Left lung (tissue), 10 donors: Measurements from ENCODE around the gene KSR2. TPM values are rescaled to one million over a fixed set of nuclear protein-coding genes. Genes with fewer than 3 reads are reported as not detected.

Experiments used
- ATAC-seq: fragments of 200-7000 bp; cut with Tn5 transposase; one replicate; pipeline ENCODE4 v1.9.1; 2020; ENCODE audit warnings: moderate library complexity
- DNase-seq, 4 donors: peaks; one replicate each; pipeline ENCODE4 v3.0.0-alpha.2; 2013 to 2020
- H3K27ac ChIP-seq, 2 donors: fragments of 200-600 bp; sonication (generic) in 1 of 2; one replicate each; pipeline versions ENCODE4 v1.5.0 to v1.8.0; 2020 to 2021
- H3K27me3 ChIP-seq, 2 donors: fragments of 200-600 bp; sonication (generic) in 1 of 2; one replicate each; pipeline versions ENCODE4 v1.5.0 to v1.8.0; 2020 to 2021
- H3K36me3 ChIP-seq, 2 donors: fragments of 200-600 bp; sonication (generic) in 1 of 2; one replicate each; pipeline versions ENCODE4 v1.5.0 to v1.8.0; 2020 to 2021
- H3K4me1 ChIP-seq, 2 donors: fragments of 200-600 bp; one replicate each; pipeline ENCODE4 v1.8.0; 2021
- H3K4me3 ChIP-seq, 2 donors: fragments of 200-600 bp; sonication (generic) in 1 of 2; one replicate each; pipeline versions ENCODE4 v1.5.0 to v1.8.0; 2020 to 2021; ENCODE audit warnings: mild to moderate bottlenecking in 1 of 2
- H3K9me3 ChIP-seq, 2 donors: fragments of 200-600 bp; sonication (generic) in 1 of 2; one replicate each; pipeline versions ENCODE4 v1.5.0 to v1.8.0; 2020 to 2021
- intact Hi-C, 2 donors: fragments of 100-400 bp; cut with DNase I; formaldehyde crosslinking; loops; one replicate each; pipeline versions ENCODE4 v1.11.2 to v1.14.2; 2022
- polyA plus RNA-seq, 6 donors: library from polyadenylated mRNA; unstranded; fragments of 120-200 nt; gene quantifications; one replicate each; pipeline ENCODE4 v1.2.1, GENCODE V29; 2013; ENCODE audit not compliant: insufficient read length in 6 of 6
- total RNA-seq, 2 donors: library from RNA; stranded (reverse); fragmentation: NEBNext Ultra II Directional; extraction: Animal tissue kit (Norgen Biotek cat#: 25700); gene quantifications; one replicate each; pipeline ENCODE4 v1.2.1, GENCODE V29; 2021
- TF ChIP-seq, protein P1 (sequence below), 2 donors: fragments of 200-600 bp; sonication (generic) in 1 of 2; IDR thresholded peaks; one replicate each; pipeline versions ENCODE4 v1.5.0 to v1.8.0; 2021; ENCODE audit warnings: antibody characterized with exemption in 2 of 2
- donor health status: DM: no; HTN: yes; CAD: no.
- donor health status: DM: no; HTN: no; CAD: no.

The KSR2 gene
- total and polyA plus RNA-seq, 8 donors, result 0.28 to 1.4 (median 0.41) TPM

- no peaks in the 10 kb centered on the region for H3K9me3 ChIP-seq
- ATAC-seq (no peak), DNase-seq (no peak)
- H3K27ac ChIP-seq, result no peak overlapping the region
- no peaks in the 10 kb centered on the region for H3K4me1 ChIP-seq
- TF ChIP-seq, protein P1, sequence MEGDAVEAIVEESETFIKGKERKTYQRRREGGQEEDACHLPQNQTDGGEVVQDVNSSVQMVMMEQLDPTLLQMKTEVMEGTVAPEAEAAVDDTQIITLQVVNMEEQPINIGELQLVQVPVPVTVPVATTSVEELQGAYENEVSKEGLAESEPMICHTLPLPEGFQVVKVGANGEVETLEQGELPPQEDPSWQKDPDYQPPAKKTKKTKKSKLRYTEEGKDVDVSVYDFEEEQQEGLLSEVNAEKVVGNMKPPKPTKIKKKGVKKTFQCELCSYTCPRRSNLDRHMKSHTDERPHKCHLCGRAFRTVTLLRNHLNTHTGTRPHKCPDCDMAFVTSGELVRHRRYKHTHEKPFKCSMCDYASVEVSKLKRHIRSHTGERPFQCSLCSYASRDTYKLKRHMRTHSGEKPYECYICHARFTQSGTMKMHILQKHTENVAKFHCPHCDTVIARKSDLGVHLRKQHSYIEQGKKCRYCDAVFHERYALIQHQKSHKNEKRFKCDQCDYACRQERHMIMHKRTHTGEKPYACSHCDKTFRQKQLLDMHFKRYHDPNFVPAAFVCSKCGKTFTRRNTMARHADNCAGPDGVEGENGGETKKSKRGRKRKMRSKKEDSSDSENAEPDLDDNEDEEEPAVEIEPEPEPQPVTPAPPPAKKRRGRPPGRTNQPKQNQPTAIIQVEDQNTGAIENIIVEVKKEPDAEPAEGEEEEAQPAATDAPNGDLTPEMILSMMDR (IDR thresholded peaks at IDR 0.05), result no peak
- H3K27me3 ChIP-seq, result no peaks in the 10 kb centered on the region
- intact Hi-C loops, result no loop called here
- H3K36me3 ChIP-seq, result no peaks in the 10 kb centered on the region
- no peak overlapping the region for H3K4me3 ChIP-seq
Measured at GRCh38 chr12:117707861-117708260, 260.9 kb downstream of the KSR2 start.

DNA sequence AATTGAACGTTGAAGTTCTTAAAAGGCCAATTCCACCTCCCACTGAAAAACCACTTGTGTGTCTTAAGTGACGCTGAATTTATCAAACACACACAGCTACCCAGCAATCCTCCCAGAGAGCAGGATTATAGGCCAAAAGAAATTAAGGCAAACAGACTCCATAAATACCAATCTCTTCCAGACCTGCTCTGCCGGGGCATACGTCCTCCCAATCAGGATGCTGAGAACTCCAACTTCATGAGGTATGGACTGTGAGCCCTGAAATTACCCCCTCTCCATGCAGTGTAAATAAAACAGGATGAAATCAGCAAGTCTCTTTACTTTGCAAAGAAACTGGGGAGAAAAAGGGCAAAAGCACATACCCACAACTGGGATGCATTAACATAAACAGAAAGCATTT, 265.2 kb downstream of the KSR2 start:
- TF ChIP-seq, protein P1 (IDR thresholded peaks at IDR 0.05), result no peak
- no peaks in the 10 kb centered on the region for H3K27me3 ChIP-seq
- no peak overlapping the region for H3K27ac ChIP-seq
- ATAC-seq, result no peak
- no peaks in the 10 kb centered on the region for H3K9me3 ChIP-seq
- DNase-seq, result no peak
- H3K4me3 ChIP-seq, result no peak overlapping the region
- intact Hi-C loops, result no loop called here
- H3K36me3 ChIP-seq, result no peaks in the 10 kb centered on the region
- no peaks in the 10 kb centered on the region for H3K4me1 ChIP-seq

DNA sequence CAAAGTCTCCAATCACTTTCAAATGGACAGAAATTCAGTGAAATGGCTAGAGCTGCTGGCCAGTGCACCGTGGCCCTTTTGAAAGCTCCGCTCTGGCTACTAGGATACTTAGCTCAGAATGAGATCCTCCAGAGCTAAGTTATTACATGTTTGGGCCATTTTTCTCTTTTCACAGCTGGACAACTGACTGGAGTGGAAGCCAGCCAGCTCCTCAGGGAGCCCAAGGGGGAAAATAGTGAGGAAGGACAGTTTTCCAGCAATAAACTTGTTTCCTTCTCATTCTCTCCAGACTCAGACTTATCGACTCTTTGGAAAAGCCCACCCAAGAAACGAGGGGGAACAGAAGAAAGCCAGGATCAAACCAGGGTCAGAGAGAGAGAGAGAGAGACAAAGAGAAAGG, 266.0 kb downstream of the KSR2 start:
- ATAC-seq (no peak), DNase-seq (no peak)
- no peak overlapping the region for H3K4me3 ChIP-seq
- H3K9me3 ChIP-seq, result no peaks in the 10 kb centered on the region
- H3K27ac ChIP-seq, result no peak overlapping the region
- intact Hi-C loops, result no loop called here
- H3K36me3 ChIP-seq, result no peaks in the 10 kb centered on the region
- no peaks in the 10 kb centered on the region for H3K27me3 ChIP-seq
- TF ChIP-seq, protein P1 (IDR thresholded peaks at IDR 0.05), result no peak
- no peaks in the 10 kb centered on the region for H3K4me1 ChIP-seq

DNA sequence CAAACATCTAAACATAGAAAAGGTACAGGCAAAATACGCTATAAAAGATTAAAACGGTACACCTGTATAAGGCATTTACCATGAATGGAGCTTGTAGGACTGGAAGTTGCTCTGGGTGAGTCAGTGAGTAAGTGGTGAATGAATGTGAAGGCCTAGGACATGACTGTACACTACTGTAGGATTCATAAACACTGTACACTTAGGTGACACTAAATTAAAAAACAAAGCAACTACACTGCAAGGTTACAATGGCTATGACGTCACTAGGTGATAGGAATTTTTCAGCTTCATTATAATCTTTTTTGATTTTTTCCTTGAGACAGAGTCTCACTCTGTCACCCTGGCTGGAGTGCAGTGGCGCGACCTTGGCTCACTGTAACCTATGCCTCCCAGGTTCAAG, 269.2 kb downstream of the KSR2 start:
- TF ChIP-seq, protein P1 (IDR thresholded peaks at IDR 0.05), result no peak
- no peak for ATAC-seq
- intact Hi-C loops, result no loop called here

DNA sequence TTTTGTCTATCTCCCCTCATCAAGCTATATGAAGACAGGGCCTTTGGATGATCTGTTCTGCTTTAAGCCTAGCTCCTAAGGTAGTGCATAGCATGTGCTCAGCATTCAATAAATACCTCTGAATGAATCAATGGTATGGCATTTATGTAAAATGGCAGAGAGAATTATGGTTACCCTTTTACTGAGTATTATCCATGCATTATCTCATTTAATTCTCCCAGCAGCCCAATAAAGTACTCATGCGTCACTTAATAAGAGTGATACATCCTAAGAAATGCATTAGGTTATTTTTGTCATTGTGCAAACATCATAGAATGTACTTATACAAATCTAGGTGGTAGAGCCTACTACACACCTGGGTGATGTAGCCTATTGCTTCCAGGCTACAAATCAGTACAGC, 269.7 kb downstream of the KSR2 start:
- Histone ChIP-seq H3K27me3 (no peaks in the 10 kb centered on the region), H3K4me1 (no peaks in the 10 kb centered on the region), H3K9me3 (peaks cover 0 to 4% of the 10 kb centered on the region in 2 donors), H3K27ac (no peak overlapping the region), H3K4me3 (no peak overlapping the region), H3K36me3 (no peaks in the 10 kb centered on the region)
- ATAC-seq (no peak), DNase-seq (no peak)
- intact Hi-C loops, result no loop called here
- TF ChIP-seq, protein P1 (IDR thresholded peaks at IDR 0.05), result no peak

More for the DNA sequence above, 269.2 kb downstream of the KSR2 start:
- no peak for DNase-seq
- H3K9me3 ChIP-seq, result no peaks in the 10 kb centered on the region
- no peaks in the 10 kb centered on the region for H3K4me1 ChIP-seq
- no peaks in the 10 kb centered on the region for H3K36me3 ChIP-seq
- H3K27me3 ChIP-seq, result no peaks in the 10 kb centered on the region
- no peak overlapping the region for H3K4me3 ChIP-seq
- no peak overlapping the region for H3K27ac ChIP-seq
